HS-27A (cell line): ENCODE measurements around the gene TRAF6.
A peak's percentile ranks its signal among the peaks of the same experiment; 100 is the strongest.
"Not testable (repeated sequence)": the region's sequence is repeated elsewhere in the genome, so short reads cannot be mapped to it uniquely, and the experiment has no call there.

Source experiments
- DNase-seq: peaks from one replicate; pipeline ENCODE4 v3.0.0-alpha.2; 2012; ENCODE audit warnings: low read depth, missing footprints

The TRAF6 gene, protein sequence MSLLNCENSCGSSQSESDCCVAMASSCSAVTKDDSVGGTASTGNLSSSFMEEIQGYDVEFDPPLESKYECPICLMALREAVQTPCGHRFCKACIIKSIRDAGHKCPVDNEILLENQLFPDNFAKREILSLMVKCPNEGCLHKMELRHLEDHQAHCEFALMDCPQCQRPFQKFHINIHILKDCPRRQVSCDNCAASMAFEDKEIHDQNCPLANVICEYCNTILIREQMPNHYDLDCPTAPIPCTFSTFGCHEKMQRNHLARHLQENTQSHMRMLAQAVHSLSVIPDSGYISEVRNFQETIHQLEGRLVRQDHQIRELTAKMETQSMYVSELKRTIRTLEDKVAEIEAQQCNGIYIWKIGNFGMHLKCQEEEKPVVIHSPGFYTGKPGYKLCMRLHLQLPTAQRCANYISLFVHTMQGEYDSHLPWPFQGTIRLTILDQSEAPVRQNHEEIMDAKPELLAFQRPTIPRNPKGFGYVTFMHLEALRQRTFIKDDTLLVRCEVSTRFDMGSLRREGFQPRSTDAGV

DNA sequence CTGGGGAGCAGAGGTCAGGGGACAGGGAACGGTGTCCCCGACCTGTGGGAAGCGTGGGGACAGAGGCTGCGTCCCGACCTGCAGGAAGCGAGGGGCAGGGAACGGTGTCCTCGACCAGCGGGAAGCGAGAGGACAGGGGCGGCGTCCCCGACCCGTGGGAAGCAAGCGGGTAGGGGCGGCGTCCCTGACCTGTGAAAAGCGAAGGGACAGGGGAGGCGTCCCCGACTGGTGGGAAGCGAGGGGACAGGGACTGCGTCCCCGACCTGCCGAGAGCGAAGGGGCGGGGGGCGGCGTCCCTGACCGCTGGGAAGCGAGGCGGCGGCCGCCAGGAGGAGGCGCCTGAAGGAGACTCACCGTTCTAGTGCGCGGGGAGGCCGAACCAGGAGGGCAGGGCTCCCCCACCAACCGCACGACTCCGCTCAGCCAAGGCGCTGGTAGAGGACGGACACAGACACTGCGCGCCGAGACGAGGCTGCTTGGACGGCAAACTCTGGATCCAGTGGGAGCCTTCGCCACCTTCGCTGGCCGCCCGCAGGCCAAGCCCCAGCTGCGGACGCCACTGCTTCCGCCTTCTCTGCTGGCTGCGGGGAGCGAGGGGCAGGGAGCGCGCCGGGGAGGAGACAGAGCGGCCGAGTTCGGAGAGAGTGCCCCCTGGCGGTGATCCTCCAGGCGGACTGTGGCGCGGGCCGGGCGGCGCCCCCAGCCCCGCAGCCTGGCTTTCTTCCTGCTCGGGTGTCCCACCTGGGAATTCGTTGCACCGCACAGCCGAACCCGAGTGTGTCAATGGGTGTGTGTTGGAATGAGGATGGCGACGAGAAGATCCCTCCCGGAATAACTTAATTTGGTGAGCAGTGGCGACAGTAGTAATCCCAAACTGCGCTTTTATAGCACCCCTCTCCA is at the start of gene TRAF6:
Gene TRAF6 (minus strand): TSS at position 579 of the 900 bp plus-strand sequence. CDS start 8,757 bp downstream, outside the sequence.
- DNase-seq: peak; percentile 71

DNA sequence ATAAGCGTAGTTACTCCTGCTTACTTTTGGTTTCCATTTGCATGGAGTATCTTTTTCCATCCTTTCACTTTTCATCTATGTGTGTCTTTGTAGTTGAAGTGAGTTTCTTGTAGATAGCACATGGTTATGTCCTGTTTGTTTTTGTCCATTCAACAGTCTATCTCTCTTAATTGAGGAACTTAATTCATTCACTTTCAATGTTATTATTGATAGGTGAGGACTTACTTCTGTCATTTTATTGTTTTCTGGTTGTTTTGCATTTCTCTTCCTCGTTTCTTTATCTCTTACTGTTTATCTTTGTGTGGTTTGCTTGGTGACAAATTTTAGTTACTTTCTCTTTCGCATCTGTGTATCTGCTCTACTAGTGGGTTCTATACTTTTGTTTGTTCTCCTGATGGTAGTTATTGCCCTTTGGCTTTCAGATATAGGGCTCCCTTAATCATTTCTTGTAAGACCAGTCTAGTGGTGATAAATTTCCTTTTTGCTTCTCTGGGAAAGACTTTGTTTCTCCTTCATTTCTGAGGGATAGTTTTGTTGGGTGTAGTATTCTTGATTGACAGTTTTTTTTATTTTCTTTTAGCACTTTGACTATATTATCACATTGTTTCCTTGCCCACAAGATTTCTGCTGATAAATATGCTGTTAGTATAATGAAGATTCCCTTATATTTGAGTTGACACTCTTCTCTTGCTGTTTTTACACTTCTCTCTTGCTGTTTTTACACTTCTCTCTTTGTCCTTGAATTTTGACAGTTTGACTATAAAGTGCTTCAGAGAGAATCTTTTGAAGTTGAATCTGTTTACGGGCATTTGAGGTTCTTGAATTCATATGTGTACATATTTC is 48.7 kb upstream of the TRAF6 start:
- DNase-seq: no peak

DNA sequence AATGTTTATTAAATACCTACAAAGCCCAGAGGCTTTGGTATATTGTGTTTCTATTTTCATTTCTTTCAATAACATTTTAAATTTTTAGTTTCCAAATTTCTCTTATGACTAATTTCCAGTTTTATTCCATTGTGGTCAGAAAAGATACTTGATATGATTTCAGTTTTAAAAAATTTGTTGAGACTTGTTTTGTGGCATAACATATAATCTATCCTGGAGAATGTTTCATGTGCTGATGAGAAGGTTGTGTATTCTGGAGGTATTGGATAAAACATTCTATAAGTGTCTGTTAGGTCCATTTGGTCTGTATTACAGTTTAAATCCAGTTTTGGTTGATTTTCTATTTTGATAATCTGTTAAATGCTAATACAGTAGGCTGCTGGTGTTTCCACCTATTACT is 47.9 kb upstream of the TRAF6 start:
- no peak for DNase-seq

DNA sequence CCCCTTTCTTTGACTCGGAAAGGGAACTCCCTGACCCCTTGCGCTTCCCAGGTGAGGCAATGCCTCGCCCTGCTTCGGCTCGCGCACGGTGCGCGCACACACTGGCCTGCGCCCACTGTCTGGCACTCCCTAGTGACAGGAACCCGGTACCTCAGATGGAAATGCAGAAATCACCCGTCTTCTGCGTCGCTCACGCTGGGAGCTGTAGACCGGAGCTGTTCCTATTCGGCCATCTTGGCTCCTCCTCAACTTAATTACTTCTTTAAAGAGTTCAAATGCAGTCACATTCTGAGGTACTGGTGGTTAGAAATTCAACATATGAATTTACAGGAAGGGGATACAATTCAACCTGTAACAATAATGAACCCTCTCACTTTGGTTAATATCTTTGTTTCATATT is 47.3 kb upstream of the TRAF6 start:
- not testable (repeated sequence) for DNase-seq

GRCh38 chr11:36550385-36551115 is 40.5 kb upstream of the TRAF6 start:
- DNase-seq: no peak

DNA sequence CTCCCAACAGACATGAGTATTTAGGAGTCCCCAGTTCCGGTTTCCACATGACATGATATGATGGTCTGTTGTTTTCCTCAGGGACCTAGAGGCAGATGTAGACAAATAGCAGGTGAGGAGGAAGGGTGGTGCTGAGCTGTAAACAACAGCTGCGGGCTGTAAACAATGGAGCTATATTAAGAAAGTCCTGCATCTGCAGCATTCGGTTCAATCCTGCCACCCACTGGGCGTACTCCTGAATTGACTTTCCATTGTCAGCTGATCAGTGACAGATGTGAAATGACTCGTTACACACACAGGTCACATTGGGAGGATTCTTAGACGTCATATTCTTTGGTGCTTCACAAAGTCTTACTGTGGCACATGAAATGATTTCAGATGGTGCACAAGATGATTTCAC is 30.9 kb upstream of the TRAF6 start:
- peak; percentile 14 for DNase-seq

GRCh38 chr11:36534276-36534840 is 24.3 kb upstream of the TRAF6 start:
- no peak for DNase-seq

GRCh38 chr11:36532941-36533601 is 23.0 kb upstream of the TRAF6 start:
- no peak for DNase-seq

DNA sequence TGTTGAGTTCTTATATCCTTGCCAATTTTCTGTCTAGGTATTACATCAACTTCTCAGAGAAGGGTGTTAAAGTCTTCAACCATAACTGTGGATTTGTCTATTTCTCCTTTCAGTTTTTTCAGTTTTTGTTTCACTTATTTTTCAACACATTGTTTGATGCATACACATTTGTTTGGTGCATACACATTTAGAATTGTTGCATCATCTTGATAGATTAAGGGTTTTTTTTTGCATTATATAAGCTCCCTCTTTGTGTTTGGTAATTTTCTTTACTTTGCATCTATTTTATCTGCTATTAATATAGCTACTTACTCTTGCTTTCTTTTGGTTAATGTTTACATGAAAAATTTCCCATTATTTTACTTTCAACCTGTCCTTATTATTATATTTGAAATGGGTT is 20.8 kb upstream of the TRAF6 start:
- DNase-seq: no peak

- DNase-seq: no peak
Measured at GRCh38 chr11:36513965-36514364, 3.9 kb upstream of the TRAF6 start.

DNA sequence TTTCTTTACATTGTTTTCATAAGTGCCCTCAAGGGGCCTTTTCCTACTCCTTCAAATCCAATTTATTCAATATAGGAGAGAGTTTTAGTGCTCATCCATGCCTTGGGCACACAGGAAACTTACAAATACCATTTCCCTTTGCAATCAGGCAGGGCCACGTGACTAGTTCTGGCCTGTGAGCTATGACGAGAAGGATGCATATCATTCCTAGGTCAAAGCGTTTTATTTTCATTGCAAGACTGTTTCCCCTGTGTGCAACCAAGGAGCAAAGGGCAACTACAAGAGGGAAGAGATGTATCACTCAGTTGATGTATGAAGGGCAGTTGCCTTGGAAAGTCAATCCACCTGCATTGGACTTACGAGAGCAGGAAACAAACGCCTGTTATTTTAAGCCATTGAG is 1.9 kb upstream of the TRAF6 start:
- no peak for DNase-seq

- not testable (repeated sequence) for DNase-seq
Measured at GRCh38 chr11:36511062-36511461, 990 bp upstream of the TRAF6 start.

GRCh38 chr11:36510594-36510942 is 496 bp upstream of the TRAF6 start:
- DNase-seq: no peak

- no peak for DNase-seq
Measured at GRCh38 chr11:36509201-36509639, 852 bp downstream of the TRAF6 start.

DNA sequence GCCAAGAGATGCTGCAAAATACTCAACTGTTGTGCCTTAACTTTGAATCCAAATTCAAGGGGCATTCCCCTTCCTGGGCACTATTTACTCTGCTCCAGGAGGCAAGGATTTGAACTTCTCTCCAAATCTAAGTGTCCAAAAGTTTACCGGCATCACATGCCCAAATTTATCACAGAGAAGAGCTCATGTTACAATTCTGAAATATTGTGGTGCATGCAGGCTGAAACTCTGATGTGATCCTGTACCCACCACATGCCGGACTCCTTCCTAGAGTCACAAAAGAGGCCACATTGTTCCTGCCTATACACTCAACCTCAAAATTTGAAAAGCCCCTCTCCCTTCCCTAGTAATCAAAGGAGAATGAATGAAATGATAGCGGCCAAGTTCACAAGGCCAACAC is 1.3 kb downstream of the TRAF6 start:
- no peak for DNase-seq

DNA sequence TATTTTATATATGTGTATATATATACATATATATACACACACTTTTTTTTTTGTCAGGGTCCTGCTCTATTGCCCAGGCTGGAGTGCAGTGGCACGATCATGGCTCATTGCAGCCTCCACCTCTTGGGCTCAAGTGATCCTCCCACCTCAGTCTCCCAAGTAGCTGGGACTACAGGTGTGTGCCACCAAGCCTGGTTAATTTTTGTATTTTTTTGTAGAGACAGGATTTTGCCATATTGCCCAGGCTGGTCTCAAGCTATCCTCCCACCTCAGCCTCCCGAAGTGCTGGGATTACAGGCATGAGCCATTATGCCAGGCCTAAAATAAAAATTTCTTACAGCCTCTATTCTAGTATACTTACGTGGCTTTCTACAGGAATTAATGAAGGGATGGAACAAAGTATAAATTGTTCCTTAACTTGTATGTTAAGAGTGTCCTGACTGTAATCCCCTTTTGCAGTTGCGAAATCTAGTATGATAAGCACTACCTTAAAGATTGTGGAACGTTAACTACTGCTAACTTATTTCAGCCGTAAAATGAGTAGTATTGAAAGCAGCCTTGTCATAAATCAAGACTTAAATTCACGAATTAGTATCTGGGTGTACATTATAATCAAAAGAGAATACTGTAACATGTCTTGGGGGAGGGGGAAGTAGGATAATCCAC is 2.1 kb downstream of the TRAF6 start:
- DNase-seq: no peak

GRCh38 chr11:36501236-36501635 is 8.8 kb downstream of the TRAF6 start:
- DNase-seq: no peak

- DNase-seq: peak; percentile 73
Measured at GRCh38 chr11:36500315-36500721, 9.8 kb downstream of the TRAF6 start.

- no peak for DNase-seq
Measured at GRCh38 chr11:36499315-36499714, 10.8 kb downstream of the TRAF6 start.

GRCh38 chr11:36498721-36499120 is 11.4 kb downstream of the TRAF6 start:
- DNase-seq: no peak
